Fibroblast of mammary gland (primary cell): ENCODE measurements around the gene SH2D4B.
A peak's percentile ranks its signal among the peaks of the same experiment; 100 is the strongest.
"Not testable (repeated sequence)": the region's sequence is repeated elsewhere in the genome, so short reads cannot be mapped to it uniquely, and the experiment has no call there.

Experiments used
- DNase-seq: peaks from one replicate; pipeline ENCODE4 v3.0.0-alpha.2; 2010; ENCODE audit warnings: low read depth
- H3K4me3 ChIP-seq: 2 replicates; pipeline ENCODE4 v1.5.1; 2011; ENCODE audit warnings: low read depth, mild to moderate bottlenecking, low read length, moderate library complexity; ENCODE audit not compliant: control insufficient read depth
- TF ChIP-seq, protein P1 (sequence below): conservative IDR thresholded peaks from 2 replicates; pipeline ENCODE4 v1.5.1; 2011; ENCODE audit warnings: low read depth, low read length, inconsistent platforms; ENCODE audit not compliant: control insufficient read depth, insufficient read depth

Gene SH2D4B

DNA sequence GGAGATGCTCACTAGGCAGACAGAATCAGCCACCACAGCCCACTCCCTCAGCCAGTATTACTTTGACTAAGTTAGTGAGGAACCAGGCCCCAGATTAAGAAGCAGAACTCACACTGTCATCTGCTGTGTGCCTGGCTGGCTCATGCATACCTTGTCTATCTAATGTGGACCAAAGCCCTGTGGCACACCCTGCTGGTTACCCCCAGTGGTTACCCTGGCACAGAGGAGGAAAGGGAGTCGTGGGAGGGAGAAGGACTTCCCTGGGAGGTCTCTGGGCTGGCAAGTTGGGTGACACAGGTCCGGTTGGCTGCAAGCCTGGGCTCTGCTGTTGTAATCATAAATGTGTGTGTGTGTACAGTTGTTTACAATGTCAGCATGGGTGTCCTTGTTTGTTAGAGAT lies 7.5 kb upstream of the SH2D4B start:
- TF ChIP-seq, protein P1, sequence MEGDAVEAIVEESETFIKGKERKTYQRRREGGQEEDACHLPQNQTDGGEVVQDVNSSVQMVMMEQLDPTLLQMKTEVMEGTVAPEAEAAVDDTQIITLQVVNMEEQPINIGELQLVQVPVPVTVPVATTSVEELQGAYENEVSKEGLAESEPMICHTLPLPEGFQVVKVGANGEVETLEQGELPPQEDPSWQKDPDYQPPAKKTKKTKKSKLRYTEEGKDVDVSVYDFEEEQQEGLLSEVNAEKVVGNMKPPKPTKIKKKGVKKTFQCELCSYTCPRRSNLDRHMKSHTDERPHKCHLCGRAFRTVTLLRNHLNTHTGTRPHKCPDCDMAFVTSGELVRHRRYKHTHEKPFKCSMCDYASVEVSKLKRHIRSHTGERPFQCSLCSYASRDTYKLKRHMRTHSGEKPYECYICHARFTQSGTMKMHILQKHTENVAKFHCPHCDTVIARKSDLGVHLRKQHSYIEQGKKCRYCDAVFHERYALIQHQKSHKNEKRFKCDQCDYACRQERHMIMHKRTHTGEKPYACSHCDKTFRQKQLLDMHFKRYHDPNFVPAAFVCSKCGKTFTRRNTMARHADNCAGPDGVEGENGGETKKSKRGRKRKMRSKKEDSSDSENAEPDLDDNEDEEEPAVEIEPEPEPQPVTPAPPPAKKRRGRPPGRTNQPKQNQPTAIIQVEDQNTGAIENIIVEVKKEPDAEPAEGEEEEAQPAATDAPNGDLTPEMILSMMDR = peak; percentile 30
- no peak overlapping the region for H3K4me3 ChIP-seq
- peak; percentile 29 for DNase-seq

DNA sequence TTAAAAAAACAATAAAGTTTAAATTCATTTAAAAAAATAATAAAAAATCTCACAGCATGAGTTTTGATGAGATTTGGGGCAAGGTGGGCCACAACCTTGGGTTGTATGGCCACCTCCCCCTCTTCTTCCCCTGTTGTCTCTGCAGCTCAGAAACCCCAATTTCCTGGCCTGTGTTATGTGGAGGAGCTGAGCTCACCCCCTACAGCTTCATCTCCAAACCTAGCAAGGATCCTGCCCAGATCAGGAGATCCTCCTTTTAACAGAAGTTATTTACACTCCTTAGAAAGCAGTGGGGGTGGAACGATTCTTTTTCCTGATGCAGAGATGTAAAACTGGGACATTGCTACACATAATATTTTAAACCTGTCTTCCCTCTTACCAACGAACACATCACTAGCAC lies 6.9 kb upstream of the SH2D4B start:
- TF ChIP-seq, protein P1 = no peak
- no peak overlapping the region for H3K4me3 ChIP-seq
- no peak for DNase-seq

DNA sequence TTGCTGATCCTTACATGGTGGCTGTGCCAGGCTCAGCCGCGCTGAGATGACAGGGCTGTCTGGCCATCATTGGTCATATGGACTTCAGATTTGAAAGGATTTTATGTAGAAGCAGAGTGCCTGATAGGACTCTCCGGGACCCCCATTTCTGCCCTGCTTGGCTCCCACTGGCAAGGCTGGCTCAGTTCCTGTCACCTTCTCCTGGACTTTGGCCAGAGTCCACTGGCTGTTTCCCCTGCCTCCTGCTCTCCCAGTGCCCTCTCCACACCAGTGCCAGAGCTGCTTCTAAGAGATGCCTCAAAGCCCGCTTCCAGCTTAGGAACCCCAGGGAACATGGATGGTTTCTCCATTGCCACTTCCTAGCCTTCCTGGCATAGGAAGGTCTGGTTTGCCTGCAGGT lies 5.1 kb upstream of the SH2D4B start:
- DNase-seq = no peak
- no peak overlapping the region for H3K4me3 ChIP-seq
- TF ChIP-seq, protein P1 = no peak

DNA sequence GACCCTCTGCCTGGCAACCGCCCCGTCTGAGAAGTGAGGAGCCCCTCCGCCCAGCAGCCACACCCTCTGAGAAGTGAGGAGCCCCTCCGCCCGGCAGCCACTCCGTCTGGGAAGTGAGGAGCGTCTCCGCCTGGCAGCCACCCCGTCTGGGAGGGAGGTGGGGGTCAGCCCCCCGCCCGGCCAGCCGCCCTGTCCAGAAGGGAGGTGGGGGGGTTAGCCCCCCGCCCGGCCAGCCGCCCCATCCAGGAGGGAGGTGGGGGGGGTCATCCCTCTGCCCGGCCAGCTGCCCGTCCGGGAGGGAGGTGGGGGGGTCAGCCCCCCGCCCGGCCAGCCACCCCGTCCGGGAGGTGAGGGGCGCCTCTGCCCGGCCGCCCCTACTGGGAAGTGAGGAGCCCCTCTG lies 3.6 kb upstream of the SH2D4B start:
- DNase-seq, H3K4me3 ChIP-seq: not testable (repeated sequence)

DNA sequence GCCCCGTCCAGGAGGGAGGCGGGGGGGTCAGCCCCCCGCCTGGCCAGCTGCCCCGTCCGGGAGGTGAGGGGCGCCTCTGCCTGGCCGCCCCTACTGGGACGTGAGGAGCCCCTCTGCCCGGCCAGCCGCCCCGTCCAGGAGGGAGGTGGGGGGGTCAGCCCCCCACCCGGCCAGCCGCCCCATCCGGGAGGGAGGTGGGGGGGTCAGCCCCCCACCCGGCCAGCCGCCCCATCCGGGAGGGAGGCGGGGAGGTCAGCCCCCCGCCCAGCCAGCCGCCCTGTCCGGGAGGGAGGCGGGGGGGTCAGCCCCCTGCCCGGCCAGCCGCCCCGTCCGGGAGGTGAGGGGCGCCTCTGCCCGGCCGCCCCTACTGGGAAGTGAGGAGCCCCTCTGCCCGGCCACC lies 3.1 kb upstream of the SH2D4B start:
- H3K4me3 ChIP-seq, DNase-seq: not testable (repeated sequence)

DNA sequence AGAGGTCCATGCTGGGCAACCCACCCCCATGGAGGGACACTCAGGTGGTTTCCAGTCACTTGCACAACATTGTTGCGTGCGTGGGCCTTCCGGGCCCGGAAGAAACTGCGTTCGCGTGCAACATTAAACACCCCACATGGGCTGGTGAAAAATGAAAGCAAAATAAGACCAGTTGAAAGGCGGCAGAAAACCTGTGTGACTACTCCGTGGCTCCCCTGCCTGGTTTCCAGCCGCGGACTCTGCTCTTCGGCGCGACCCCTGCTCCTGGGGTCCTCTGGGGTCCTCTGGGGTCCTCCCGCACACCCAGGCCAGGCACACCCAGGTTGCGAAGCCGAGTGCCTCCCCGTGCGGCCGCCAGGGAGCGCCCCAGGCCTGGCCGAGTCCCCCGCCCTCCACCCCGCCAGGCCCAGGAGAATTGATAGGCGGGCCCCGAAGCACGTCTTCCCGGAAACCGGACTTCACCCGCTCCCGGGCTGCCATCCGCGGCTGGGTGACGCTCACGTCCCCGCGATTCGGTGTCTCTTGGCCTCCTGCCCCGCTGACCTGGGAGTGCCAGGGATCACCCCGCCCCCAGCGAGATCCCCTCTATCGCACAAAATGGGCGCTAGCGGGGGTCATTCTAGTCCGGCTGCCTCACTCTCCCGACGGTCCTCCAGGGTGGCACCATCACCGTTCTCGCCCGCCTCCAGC lies 1.9 kb upstream of the SH2D4B start:
- DNase-seq = no peak
- H3K4me3 ChIP-seq = no peak overlapping the region
- TF ChIP-seq, protein P1 = no peak

DNA sequence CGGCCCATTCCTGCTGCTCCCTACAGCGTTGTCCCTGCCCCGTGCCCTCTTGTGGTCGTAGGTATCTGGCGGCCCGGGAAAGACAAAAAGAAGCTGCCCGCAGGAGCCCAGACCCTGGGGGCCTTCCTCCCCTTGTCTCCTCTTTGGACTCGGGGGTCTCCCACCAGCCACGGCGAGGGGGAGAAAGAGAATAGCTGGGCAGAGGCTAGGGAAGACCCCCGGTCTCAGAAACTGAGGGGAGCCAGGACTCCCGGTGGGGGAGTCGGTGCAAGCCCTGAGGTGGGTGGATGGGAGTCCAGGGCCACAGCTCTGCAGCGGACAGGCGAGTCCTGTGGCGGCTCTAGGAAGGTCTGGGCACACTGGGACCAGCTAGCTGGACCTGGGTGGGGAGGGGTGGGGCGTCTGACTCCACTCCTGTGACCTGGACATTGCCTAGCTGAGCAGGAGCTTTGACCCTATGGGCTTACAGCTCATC lies 1.3 kb upstream of the SH2D4B start:
- no peak overlapping the region for H3K4me3 ChIP-seq
- no peak for DNase-seq
- TF ChIP-seq, protein P1 = no peak
